Endothelial cell (in vitro differentiated cells): Measurements from ENCODE around the gene RPN2. TPM values are rescaled to one million over a fixed set of nuclear protein-coding genes. Genes with fewer than 3 reads are reported as not detected.
"Not testable (repeated sequence)": the region's sequence is repeated elsewhere in the genome, so short reads cannot be mapped to it uniquely, and the experiment has no call there.

Source experiments
- DNase-seq: peaks from one replicate; pipeline ENCODE4 v3.0.0; 2021; ENCODE audit warnings: low spot score
- H3K27ac Mint-ChIP-seq: one replicate; pipeline ENCODE4 v1.8.0; 2021; ENCODE audit warnings: mixed read lengths, inconsistent platforms; ENCODE audit not compliant: unreplicated experiment
- H3K27me3 Mint-ChIP-seq: one replicate; pipeline ENCODE4 v1.8.0; 2021; ENCODE audit warnings: mild to moderate bottlenecking, moderate library complexity, mixed read lengths, inconsistent platforms; ENCODE audit not compliant: unreplicated experiment
- H3K36me3 Mint-ChIP-seq: one replicate; pipeline ENCODE4 v1.8.0; 2021; ENCODE audit warnings: mild to moderate bottlenecking, low read depth, mixed read lengths, inconsistent platforms; ENCODE audit not compliant: unreplicated experiment
- H3K4me1 Mint-ChIP-seq: one replicate; pipeline ENCODE4 v1.8.0; 2021; ENCODE audit warnings: mild to moderate bottlenecking, mixed read lengths, inconsistent platforms; ENCODE audit not compliant: unreplicated experiment
- H3K4me3 Mint-ChIP-seq: one replicate; pipeline ENCODE4 v1.8.0; 2021; ENCODE audit warnings: mild to moderate bottlenecking, mixed read lengths, inconsistent platforms; ENCODE audit not compliant: unreplicated experiment
- H3K9me3 Mint-ChIP-seq: one replicate; pipeline ENCODE4 v1.8.0; 2021; ENCODE audit warnings: mixed read lengths, inconsistent platforms; ENCODE audit not compliant: unreplicated experiment
- total RNA-seq: library from RNA; stranded (reverse); fragmentation: NEBNext Ultra II Directional; extraction: Animal tissue kit (Norgen Biotek cat#: 25700); gene quantifications from one replicate; pipeline ENCODE4 v1.2.1, GENCODE V29; 2021; ENCODE audit not compliant: unreplicated experiment
- TF ChIP-seq, protein P1 (sequence below): fragments of 200-600 bp; sonication (generic); IDR thresholded peaks from one replicate; pipeline ENCODE4 v1.5.0; 2021; ENCODE audit warnings: antibody characterized with exemption; ENCODE audit not compliant: unreplicated experiment

The RPN2 gene
- total RNA-seq, 1 donor from 2014 or later: 187 TPM

GRCh38 chr20:37144856-37145404, 34.2 kb upstream of the RPN2 start:
- H3K27ac Mint-ChIP-seq: no peak overlapping the region
- TF ChIP-seq, protein P1, sequence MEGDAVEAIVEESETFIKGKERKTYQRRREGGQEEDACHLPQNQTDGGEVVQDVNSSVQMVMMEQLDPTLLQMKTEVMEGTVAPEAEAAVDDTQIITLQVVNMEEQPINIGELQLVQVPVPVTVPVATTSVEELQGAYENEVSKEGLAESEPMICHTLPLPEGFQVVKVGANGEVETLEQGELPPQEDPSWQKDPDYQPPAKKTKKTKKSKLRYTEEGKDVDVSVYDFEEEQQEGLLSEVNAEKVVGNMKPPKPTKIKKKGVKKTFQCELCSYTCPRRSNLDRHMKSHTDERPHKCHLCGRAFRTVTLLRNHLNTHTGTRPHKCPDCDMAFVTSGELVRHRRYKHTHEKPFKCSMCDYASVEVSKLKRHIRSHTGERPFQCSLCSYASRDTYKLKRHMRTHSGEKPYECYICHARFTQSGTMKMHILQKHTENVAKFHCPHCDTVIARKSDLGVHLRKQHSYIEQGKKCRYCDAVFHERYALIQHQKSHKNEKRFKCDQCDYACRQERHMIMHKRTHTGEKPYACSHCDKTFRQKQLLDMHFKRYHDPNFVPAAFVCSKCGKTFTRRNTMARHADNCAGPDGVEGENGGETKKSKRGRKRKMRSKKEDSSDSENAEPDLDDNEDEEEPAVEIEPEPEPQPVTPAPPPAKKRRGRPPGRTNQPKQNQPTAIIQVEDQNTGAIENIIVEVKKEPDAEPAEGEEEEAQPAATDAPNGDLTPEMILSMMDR: no peak
- no peak for DNase-seq
- H3K9me3 Mint-ChIP-seq: no peaks in the 10 kb centered on the region
- no peaks in the 10 kb centered on the region for H3K4me1 Mint-ChIP-seq
- no peaks in the 10 kb centered on the region for H3K27me3 Mint-ChIP-seq
- H3K4me3 Mint-ChIP-seq: no peak overlapping the region
- H3K36me3 Mint-ChIP-seq: no peaks in the 10 kb centered on the region

- no peak for DNase-seq
- Mint-ChIP-seq H3K9me3 (no peaks in the 10 kb centered on the region), H3K36me3 (peaks cover 3% of the 10 kb centered on the region), H3K27me3 (no peaks in the 10 kb centered on the region), H3K4me3 (no peak overlapping the region), H3K27ac (no peak overlapping the region), H3K4me1 (no peaks in the 10 kb centered on the region)
- TF ChIP-seq, protein P1: no peak
Observed at GRCh38 chr20:37147250-37147649, 31.9 kb upstream of the RPN2 start.

DNA sequence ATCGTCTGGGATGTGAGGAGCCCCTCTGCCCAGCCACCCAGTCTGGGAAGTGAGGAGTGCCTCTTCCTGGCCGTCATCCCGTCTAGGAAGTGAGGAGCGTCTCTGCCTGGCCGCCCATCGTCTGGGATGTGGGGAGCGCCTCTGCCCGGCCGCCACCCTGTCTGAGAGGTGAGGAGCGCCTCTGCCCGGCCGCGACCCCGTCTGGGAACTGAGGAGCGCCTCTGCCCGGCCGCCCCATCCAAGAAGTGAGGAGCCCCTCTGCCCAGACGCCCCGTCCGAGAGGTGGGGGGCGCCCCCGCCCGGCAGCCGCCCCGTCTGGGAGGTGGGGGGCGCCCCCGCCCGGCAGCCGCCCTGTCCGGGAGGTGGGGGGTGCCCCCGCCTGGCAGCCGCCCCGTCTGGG, 28.3 kb upstream of the RPN2 start:
- H3K36me3 Mint-ChIP-seq, DNase-seq, H3K9me3 Mint-ChIP-seq, H3K4me1 Mint-ChIP-seq, H3K27ac Mint-ChIP-seq, H3K27me3 Mint-ChIP-seq, H3K4me3 Mint-ChIP-seq: not testable (repeated sequence)

DNA sequence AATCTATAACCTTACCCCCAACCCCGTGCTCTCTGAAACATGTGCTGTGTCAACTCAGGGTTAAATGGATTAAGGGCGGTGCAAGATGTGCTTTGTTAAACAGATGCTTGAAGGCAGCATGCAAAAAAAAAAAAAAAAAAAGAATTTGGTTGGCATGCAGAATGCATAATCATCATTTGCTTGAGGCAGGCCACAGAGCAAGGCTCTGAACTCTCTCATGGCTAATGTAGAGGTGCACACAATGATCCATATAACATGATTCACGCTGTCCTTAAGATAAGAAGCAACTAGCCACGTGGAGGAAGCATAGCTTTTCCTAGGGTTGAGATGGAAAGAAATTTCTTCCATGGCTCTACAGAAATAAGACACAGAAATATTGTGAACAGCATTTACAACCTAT, 27.6 kb upstream of the RPN2 start:
- no peak overlapping the region for H3K4me3 Mint-ChIP-seq
- no peak overlapping the region for H3K27ac Mint-ChIP-seq
- H3K36me3 Mint-ChIP-seq: peaks cover 4% of the 10 kb centered on the region
- H3K27me3 Mint-ChIP-seq: no peaks in the 10 kb centered on the region
- TF ChIP-seq, protein P1: no peak
- H3K4me1 Mint-ChIP-seq: no peaks in the 10 kb centered on the region
- DNase-seq: no peak
- no peaks in the 10 kb centered on the region for H3K9me3 Mint-ChIP-seq

DNA sequence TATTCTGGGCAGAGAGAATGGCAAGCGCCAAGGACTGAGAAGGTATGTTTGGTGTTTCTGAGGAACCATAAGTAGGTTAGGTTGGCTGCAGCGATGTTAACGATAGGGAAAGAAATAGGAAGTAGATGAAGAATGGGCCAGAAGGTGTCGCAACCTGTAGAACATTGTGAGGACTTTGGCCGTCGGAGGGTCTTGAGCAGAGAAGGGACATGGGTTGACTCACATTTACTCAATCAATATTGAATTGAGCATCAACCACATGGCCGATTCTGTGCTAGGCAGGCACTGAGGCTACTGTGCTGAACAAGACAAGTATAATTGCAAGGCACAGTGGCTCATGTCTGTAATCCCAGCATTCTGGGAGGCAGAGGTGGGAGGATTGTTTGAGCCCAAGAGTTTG, 26.8 kb upstream of the RPN2 start:
- Mint-ChIP-seq H3K36me3 (peaks cover 4% of the 10 kb centered on the region), H3K27ac (no peak overlapping the region), H3K4me1 (no peaks in the 10 kb centered on the region), H3K27me3 (no peaks in the 10 kb centered on the region), H3K4me3 (no peak overlapping the region), H3K9me3 (no peaks in the 10 kb centered on the region)
- TF ChIP-seq, protein P1: no peak
- no peak for DNase-seq
